Epithelial cell of proximal tubule (primary cell): ENCODE measurements around the gene AJUBA. TPM values are rescaled to one million over a fixed set of nuclear protein-coding genes. Genes with fewer than 3 reads are reported as not detected.

Experiments
- DNase-seq: peaks from one replicate; pipeline ENCODE4 v3.0.0-alpha.2; 2011; ENCODE audit warnings: low read depth
- H3K4me3 ChIP-seq: 2 replicates; pipeline ENCODE4 v1.5.1; 2011; ENCODE audit warnings: low read depth, mild to moderate bottlenecking, low read length
- total RNA-seq: library from RNA; depleted of rRNA; stranded (reverse); fragments of >200 nt; gene quantifications from 2 replicates; pipeline ENCODE4 v1.2.3, GENCODE V29; 2015
- TF ChIP-seq, protein P1 (sequence below): conservative IDR thresholded peaks from 2 replicates; pipeline ENCODE4 v1.5.1; 2012; ENCODE audit warnings: low read depth, mild to moderate bottlenecking, low read length

Gene AJUBA
- total RNA-seq, 1 donor from 2014 or later: 63.2 TPM

DNA sequence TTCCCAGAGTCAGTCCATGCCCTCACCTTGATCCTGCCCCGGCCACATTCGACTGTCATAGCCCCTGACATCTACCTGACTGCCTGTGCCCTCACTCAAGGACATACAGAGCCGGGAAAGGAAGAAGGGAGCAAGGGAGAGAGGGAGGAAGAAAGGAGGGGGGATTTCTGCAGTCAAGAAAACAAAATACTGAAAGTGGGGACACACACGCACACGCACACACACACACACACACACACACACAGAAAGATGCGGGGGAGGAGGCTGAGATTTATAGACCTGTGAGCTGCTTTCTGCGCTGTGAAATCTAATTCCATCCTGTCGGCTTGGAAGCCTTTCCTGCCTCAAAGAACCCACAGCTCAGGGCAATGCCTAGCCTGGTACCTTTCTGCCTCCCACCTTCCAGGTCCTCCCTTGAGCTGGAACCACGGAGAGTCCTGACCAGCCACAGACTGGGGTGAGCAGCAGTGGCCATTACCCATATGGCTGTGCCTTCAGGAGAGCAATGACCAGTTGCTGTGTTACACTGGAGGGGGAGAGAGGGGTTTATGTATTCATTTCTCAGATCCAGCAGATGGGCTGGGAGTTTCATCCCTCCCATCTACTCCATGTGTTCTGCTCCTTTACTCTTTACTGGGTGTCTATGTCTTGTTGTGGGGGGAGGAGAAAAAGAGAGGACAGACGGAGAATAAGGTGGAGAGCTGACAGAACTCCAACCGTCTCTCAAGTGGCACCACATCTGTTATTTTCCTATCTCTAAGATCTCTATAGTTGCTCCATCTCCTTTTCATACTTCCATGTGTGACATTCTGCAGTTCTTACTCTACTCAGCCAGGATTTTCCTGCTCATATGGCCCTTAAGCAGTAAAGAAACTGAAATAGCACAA lies 14.7 kb upstream of the AJUBA start:
- DNase-seq: no peak
- H3K4me3 ChIP-seq: no peak overlapping the region
- TF ChIP-seq, protein P1, sequence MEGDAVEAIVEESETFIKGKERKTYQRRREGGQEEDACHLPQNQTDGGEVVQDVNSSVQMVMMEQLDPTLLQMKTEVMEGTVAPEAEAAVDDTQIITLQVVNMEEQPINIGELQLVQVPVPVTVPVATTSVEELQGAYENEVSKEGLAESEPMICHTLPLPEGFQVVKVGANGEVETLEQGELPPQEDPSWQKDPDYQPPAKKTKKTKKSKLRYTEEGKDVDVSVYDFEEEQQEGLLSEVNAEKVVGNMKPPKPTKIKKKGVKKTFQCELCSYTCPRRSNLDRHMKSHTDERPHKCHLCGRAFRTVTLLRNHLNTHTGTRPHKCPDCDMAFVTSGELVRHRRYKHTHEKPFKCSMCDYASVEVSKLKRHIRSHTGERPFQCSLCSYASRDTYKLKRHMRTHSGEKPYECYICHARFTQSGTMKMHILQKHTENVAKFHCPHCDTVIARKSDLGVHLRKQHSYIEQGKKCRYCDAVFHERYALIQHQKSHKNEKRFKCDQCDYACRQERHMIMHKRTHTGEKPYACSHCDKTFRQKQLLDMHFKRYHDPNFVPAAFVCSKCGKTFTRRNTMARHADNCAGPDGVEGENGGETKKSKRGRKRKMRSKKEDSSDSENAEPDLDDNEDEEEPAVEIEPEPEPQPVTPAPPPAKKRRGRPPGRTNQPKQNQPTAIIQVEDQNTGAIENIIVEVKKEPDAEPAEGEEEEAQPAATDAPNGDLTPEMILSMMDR: no peak

DNA sequence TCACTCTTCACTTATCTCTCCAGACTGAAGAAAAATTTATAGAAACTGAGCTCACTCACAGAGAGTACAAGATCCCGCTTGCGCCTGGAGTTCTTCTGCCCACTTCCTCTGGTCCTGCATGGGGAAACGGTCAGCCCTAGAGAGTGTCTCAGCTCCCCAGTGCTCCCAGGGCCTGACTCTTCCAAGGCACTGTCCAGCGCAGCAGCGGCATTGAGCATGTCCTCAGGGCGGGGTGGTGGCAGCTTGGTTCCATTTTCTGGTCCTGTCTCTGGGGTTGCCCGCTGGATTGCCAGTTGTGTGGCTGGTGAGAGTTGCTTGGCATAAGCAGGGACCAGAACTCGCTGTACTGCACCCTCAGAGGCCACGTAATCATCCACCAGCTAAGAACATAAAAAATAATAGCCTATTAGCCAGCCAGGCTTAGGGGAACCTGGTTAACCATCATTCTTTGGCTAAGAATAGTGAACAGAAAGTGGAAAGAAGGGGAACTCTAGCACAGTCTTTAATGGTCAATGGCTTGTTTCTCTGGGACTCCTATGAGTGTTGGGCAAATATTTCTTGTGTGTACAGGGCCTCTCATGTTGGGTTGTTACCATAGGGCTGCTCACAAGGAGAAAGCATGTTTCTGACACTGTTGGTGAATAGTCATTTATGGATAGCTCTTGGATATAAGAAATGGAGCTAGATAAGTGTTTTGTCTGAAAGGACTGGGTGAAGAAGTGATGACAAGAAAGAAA lies 13.7 kb upstream of the AJUBA start:
- TF ChIP-seq, protein P1: no peak
- H3K4me3 ChIP-seq: no peak overlapping the region
- DNase-seq: no peak

DNA sequence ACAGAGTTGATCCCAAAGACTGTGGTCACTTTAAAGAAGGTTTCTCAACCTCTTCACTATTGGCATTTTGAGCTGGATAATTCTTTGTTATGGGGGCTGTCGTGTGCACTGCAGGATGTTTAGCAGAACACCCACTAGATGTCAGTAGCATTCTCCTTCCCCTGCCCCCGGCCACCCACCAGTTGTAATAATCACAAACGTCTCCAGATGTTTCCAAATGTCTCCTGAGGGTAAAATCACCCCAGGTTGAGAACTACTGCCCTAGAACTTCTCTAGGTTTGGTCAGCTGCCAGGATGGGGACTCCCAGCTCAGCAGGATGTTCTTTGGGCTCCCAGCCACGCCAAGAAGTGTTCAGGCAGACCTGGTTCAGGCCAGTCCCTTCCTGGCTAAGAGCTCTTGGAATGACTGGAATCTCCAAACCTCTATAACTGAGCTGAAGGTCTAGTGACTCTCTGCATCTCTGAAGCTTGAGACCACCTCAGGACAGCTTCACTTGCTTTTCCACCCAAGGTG lies 12.5 kb upstream of the AJUBA start:
- DNase-seq: no peak
- TF ChIP-seq, protein P1: peak; percentile 66
- H3K4me3 ChIP-seq: no peak overlapping the region

DNA sequence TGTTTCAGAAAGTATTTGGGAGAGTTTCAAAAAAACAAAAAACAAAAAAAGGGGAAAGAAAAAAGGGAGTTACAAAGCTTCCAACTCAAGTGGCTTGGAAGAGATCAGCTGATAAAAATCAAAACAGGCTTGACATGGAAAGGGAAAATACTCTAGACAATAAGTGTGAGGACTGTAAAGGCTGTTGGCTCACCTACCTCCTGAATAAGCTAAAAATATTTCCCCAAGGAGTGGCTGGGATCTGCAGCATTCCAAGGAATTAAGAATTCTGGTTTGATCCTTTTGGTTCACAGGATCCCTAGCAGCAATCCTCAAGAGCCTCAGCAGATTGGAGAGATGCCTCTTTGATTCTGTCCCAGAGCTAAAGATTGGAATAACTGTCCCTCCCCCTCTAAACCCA lies 11.2 kb upstream of the AJUBA start:
- DNase-seq: no peak
- TF ChIP-seq, protein P1: no peak
- no peak overlapping the region for H3K4me3 ChIP-seq

DNA sequence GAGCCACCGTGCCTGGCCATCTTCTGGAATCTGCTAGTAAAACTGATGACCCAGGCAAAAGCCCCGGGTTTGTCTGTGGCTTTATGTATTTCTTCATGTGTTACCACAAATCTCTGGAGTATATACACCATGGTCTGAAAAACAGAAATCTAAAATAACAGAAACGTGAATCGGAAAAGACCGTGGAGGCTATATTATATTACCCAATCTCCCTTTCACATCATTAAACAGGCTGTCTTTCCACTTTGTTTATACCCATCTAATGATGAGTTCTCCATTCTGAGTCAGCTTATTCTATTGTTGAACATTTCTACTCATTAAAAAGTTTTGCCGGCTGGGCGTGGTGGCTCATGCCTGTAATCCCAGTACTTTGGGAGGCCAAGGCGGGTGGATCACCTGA lies 9.5 kb upstream of the AJUBA start:
- no peak overlapping the region for H3K4me3 ChIP-seq
- TF ChIP-seq, protein P1: no peak
- DNase-seq: no peak

DNA sequence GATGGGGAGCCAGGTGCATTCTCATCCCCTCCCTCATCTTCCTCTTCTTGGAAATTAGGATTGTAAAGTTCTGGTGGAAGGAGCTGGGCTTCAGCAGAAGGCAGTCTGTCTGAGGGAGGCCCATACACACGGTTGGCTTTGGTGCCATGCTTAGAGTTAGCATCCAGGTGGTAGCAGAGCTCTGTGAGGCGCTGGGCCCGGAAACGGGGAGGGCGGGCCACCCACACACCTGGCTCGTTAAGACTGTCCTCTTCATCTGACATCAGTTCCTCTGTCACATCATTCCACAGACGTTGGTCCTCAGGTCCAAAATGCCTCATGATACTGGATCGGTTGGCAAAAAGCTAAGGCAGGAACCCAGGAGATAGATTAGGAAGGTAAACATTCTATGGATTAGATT lies 4.9 kb upstream of the AJUBA start:
- DNase-seq: no peak
- TF ChIP-seq, protein P1: no peak
- H3K4me3 ChIP-seq: no peak overlapping the region
